ENCODE measurements around the gene SMARCB1. TPM values are rescaled to one million over a fixed set of nuclear protein-coding genes. Genes with fewer than 3 reads are reported as not detected.

SMARCB1 gene
- polyA plus RNA-seq, 1 of the 3 experiments (the other 2 are of a cell fraction): 215 TPM

DNA sequence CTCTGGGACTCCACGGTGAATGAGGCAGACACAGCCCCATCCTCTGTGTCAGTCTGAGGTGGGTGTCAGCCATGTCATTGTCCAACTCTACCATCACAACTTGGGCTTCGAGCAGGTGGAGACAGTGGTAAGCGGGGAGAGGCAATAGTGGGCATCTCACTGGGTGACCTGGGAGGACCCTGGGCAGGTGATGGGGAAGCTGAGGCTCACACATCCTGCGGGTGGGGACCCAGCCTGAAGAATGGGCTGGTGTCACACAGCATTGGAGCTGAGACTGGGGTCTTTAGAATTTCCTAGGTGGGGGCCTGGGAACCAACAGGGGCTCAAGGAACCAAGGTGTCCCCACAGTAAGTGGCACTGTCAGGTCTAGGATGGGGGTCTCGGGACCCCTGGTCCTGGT lies 7.0 kb upstream of the SMARCB1 start:
- H3K4me1 ChIP-seq (ENCODE audit: control insufficient read depth in 1 of 2, insufficient read depth in 2 of 2, low read depth in 1 of 2, low read length in 1 of 2): peaks cover 0 to 22% of the 10 kb centered on the region in 2 experiments; a peak in 2 of 4 replicates
- TF ChIP-seq SMC3 (IDR thresholded peaks at IDR 0.05; ENCODE audit: low read depth, low read length): no peak
- TF ChIP-seq, protein P1, sequence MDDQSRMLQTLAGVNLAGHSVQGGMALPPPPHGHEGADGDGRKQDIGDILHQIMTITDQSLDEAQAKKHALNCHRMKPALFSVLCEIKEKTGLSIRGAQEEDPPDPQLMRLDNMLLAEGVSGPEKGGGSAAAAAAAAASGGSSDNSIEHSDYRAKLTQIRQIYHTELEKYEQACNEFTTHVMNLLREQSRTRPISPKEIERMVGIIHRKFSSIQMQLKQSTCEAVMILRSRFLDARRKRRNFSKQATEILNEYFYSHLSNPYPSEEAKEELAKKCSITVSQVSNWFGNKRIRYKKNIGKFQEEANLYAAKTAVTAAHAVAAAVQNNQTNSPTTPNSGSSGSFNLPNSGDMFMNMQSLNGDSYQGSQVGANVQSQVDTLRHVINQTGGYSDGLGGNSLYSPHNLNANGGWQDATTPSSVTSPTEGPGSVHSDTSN (IDR thresholded peaks at IDR 0.05): no peak
- TF ChIP-seq RFX5 (IDR thresholded peaks at IDR 0.05; ENCODE audit: low read length): no peak
- no peak for TF ChIP-seq TCF12 (IDR thresholded peaks at IDR 0.05)
- no peak for TF ChIP-seq FOSL2 (IDR thresholded peaks at IDR 0.05; ENCODE audit: borderline replicate concordance, low read depth)
- TF ChIP-seq, protein P2, sequence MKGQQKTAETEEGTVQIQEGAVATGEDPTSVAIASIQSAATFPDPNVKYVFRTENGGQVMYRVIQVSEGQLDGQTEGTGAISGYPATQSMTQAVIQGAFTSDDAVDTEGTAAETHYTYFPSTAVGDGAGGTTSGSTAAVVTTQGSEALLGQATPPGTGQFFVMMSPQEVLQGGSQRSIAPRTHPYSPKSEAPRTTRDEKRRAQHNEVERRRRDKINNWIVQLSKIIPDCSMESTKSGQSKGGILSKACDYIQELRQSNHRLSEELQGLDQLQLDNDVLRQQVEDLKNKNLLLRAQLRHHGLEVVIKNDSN (IDR thresholded peaks at IDR 0.05; ENCODE audit: borderline replicate concordance, low read depth): no peak
- TF ChIP-seq CHD2 (IDR thresholded peaks at IDR 0.05; ENCODE audit: low read length, partially characterized antibody): no peak
- TF ChIP-seq, protein P3, sequence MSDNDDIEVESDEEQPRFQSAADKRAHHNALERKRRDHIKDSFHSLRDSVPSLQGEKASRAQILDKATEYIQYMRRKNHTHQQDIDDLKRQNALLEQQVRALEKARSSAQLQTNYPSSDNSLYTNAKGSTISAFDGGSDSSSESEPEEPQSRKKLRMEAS (IDR thresholded peaks at IDR 0.05; ENCODE audit: low read depth): no peak
- no peak for TF ChIP-seq EP300 (IDR thresholded peaks at IDR 0.05; ENCODE audit: borderline replicate concordance in 1 of 2, low read depth in 1 of 2, low read length in 1 of 2)
- TF ChIP-seq RAD21 (IDR thresholded peaks at IDR 0.05; ENCODE audit: low read length): no peak
- TF ChIP-seq POLR2AphosphoS5 (IDR thresholded peaks at IDR 0.05; ENCODE audit: low read depth, low read length): no peak
- TF ChIP-seq, protein P4, sequence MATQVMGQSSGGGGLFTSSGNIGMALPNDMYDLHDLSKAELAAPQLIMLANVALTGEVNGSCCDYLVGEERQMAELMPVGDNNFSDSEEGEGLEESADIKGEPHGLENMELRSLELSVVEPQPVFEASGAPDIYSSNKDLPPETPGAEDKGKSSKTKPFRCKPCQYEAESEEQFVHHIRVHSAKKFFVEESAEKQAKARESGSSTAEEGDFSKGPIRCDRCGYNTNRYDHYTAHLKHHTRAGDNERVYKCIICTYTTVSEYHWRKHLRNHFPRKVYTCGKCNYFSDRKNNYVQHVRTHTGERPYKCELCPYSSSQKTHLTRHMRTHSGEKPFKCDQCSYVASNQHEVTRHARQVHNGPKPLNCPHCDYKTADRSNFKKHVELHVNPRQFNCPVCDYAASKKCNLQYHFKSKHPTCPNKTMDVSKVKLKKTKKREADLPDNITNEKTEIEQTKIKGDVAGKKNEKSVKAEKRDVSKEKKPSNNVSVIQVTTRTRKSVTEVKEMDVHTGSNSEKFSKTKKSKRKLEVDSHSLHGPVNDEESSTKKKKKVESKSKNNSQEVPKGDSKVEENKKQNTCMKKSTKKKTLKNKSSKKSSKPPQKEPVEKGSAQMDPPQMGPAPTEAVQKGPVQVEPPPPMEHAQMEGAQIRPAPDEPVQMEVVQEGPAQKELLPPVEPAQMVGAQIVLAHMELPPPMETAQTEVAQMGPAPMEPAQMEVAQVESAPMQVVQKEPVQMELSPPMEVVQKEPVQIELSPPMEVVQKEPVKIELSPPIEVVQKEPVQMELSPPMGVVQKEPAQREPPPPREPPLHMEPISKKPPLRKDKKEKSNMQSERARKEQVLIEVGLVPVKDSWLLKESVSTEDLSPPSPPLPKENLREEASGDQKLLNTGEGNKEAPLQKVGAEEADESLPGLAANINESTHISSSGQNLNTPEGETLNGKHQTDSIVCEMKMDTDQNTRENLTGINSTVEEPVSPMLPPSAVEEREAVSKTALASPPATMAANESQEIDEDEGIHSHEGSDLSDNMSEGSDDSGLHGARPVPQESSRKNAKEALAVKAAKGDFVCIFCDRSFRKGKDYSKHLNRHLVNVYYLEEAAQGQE (IDR thresholded peaks at IDR 0.05; ENCODE audit: low read depth, low read length): no peak
- no peak for TF ChIP-seq GATA2 (CRISPR knock-in tag; IDR thresholded peaks at IDR 0.05)
- no peak for TF ChIP-seq RCOR1 (IDR thresholded peaks at IDR 0.05; ENCODE audit: low read length)
- peaks cover 0 to 3% of the 10 kb centered on the region in 2 experiments for H3K36me3 ChIP-seq (replicated peaks in 1 of 2; ENCODE audit: control insufficient read depth in 1 of 2, insufficient read depth in 2 of 2, low read length in 1 of 2)
- no peaks in the 10 kb centered on the region for H4K20me1 ChIP-seq (ENCODE audit: insufficient read depth)
- H3K27me3 ChIP-seq (ENCODE audit: insufficient read depth): no peaks in the 10 kb centered on the region
- H3K9ac ChIP-seq: no peak overlapping the region
- DNase-seq: no peak
- ChIA-PET POLR2A (no interaction called here), CTCF (interaction anchor here (1.1 to 2.7 kb wide), 2 partner anchors 11 to 70 kb away, joined by 3 to 10 read pairs; no protein-coding TSS in a partner anchor)
- H3K79me2 ChIP-seq (ENCODE audit: insufficient read depth): no peaks in the 10 kb centered on the region
- no peak overlapping the region for H3K27ac ChIP-seq (ENCODE audit: low read depth in 2 of 2, low read length in 1 of 2)
- H3K4me2 ChIP-seq: no peak overlapping the region
- H3F3A ChIP-seq (replicated peaks; ENCODE audit: insufficient read depth): peaks cover 14% of the 10 kb centered on the region
- no peak overlapping the region for H3K4me3 ChIP-seq (ENCODE audit: low read depth in 2 of 2, low read length in 1 of 2)
- H2AFZ ChIP-seq (ENCODE audit: low read depth): no peak overlapping the region
- 91% methylated on average over 4 of the region's 5 CpGs for WGBS (ENCODE audit: low lambda C conversion rate)
- H3K9me2 ChIP-seq: no peaks in the 10 kb centered on the region
- H3K9me3 ChIP-seq: no peaks in the 10 kb centered on the region

Data from SK-N-SH (cell line).